Ecto neural progenitor cell (in vitro differentiated cells): ENCODE data around the gene CALCB.

ENCODE experiments used
- DNase-seq: peaks from one replicate; pipeline ENCODE4 v3.0.0-alpha.2; 2018; ENCODE audit warnings: low spot score

The CALCB gene

GRCh38 chr11:15074206-15075161 lies 1.1 kb downstream of the CALCB start:
- peak; percentile 94 for DNase-seq

DNA sequence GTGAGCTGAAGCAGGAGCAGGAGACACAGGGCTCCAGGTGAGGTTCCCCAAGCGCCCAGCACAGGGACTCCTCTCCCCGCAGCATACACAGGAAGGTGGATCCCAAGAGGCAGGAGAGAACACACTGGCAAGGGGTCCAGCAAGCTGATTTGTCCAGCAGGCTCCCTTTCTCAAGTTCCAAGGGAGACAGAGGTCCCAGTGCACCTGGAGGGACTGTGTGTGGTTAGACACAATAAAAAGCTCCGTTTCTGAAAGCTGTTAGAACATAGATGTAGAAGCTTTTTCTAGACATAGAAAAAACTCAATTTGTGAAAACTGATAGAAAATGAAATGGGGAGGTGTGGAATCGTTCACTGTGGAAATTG lies 1.8 kb downstream of the CALCB start:
- DNase-seq: no peak

DNA sequence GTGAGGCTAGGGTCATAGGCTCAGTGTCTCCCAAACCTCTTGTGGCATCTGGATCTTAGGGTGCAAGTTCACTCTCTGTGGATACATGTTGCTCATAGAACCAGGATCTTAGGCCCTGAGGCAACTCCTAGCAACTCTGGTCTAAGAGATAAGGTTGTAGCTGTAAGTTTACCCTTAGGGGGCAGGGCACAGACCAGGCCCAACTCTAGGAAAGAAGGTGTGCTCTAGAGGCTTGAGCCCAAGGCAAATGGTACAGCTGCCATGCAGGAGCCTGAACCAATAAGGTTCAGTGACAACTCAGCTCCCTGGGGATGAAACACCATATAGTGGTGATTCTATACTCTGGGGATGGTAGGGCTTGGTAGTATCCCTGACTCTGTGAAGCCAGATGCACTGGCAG lies 17.8 kb downstream of the CALCB start:
- no peak for DNase-seq

DNA sequence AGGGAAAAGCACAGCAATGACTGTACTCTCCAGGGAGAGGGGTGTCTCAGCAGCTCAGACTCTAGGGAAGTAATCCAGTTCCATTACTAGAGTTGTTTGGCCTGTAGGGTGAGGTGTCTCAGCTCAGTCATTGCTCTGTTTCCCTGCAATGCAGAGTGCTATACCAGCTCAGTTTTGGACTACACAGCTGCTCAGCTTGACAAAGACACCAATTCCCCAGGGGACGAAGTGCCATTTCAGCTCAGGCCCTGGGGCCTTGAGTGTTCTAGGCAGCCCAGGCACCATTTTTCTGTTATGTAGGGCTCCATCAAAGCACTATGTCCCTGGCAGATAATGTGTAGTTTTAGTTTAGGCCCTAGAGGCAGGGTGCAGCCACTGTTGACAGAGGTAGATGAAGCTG lies 18.2 kb downstream of the CALCB start:
- DNase-seq: no peak

DNA sequence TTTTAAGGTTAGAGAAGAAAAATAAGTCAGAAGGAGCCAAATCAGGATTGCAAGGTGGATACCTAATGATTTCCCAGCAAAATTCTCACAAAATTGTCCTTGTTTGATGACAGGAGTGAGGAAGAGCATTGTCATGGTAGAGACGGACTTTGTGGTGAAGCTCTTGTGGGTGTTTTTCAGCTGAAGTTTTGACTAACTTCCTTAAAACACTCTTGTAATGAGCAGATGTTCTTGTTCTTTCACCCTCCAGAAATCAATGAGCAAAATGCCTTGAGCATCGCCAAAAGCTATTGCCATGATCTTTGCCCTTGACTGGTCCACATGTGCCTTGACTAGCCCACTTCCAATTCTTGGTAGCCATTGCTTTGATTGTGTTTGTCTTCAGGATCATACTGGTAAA lies 20.0 kb downstream of the CALCB start:
- no peak for DNase-seq

GRCh38 chr11:15095736-15096228 lies 22.4 kb downstream of the CALCB start:
- DNase-seq: no peak

- DNase-seq: no peak
Measured at GRCh38 chr11:15097411-15097810, 24.0 kb downstream of the CALCB start.

DNA sequence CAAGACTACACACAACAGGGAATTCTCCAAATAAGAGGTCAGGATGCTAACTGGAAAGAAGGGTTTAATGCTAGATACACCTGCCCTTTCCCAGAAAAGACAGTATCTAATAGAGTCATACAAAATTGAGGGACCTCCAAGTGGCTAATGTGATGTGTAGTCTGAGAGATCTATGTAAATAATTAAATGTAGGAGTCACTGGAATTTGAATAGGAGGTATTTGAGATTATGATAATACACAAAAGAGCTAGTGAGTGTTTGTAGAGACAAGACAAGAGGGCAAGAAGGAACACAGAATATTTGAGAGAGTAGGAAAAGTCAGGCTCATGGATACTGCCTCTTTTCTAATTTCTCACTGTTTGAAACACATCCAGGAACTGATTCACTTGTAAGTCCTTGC lies 25.9 kb downstream of the CALCB start:
- DNase-seq: no peak

DNA sequence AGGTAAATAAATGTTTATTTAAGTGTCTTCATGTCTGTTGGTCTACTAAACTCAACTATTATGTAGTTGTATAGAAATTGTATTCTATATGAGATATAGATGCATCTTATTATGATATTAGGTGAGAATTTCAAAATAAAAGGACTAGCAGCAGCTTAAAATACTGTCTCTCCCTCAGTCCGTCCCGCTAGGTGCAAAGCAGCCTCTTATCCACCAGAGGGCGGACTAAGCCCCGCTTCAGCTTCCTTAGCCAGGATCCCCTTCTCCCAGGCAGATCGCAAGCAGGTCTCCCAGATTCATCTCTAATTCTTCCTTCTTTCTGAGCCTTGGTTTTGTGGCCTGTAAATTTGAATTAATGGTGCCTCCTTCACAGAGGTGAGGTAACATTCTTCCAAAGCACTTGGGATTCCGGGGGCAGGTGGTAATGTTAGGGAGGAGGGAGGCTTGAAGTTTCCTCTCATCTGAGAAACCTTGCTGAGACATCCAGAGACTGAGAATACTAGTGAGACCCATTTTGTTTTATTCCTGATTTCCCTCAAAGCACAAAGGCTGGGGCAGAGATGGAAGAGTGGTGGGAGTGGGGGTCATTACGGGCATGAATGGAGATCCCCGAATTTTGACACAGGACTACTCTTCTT lies 27.8 kb downstream of the CALCB start:
- DNase-seq: peak; percentile 74

- DNase-seq: no peak
Measured at GRCh38 chr11:15104166-15104565, 30.8 kb downstream of the CALCB start.

DNA sequence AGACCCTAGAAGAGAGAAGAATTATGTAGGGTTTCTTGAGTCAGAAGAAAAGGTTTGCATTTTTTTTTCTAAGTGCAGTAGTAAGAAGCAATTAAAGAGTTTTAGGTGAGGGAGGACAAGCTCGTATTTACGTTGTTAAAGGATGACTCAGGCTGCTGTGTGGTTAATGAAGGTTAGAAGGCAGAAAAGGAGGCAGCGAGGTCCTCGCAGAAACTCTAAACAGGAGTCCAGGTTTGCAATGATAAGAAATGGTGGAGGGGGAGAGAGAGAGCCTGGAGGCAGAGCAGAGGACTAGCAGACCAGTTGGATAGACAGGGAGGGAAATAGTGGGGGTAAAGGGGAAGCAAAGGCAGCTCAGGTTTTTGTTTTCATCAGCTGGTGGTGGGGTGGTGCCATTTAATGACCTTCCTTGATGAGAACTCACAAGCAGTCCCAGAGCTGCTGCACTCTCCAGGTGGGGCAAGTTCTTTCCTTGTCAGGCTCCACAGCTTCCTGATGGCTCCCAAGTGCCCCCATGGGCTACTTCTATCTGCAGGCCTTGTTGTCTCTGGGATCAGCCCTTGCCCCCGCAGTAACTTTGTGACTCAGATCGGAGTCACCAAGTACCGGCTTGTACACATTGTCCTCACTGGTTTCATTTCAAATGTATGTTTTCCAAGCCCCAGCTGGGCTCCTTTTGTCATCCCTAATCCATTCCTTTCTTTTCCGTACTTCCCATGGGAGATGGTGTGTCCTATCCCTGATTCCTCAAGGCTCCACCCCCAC lies 33.0 kb downstream of the CALCB start:
- no peak for DNase-seq

- no peak for DNase-seq
Measured at GRCh38 chr11:15107730-15108515, 34.5 kb downstream of the CALCB start.

- DNase-seq: no peak
Measured at GRCh38 chr11:15108592-15109130, 35.3 kb downstream of the CALCB start.

DNA sequence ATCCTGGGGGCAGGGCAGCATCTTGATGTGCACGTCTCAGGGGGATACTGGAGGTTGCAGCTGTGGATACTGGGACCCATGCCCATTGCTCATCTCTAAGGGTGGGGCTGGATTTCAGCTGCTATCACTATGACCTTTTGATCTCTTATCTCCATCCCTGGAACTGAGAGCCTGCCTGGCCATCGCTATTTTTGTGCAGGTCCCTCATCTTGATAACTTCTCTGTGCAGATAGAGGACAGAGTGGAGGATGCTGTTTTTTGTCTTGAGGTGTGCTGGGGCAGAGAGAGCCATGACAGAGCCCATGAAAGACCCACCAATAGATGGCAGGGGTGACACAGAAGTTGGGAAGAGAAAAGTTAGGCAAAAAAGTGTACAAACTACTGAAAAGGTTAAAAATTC lies 36.2 kb downstream of the CALCB start:
- DNase-seq: no peak

GRCh38 chr11:15111215-15111614 lies 37.8 kb downstream of the CALCB start:
- no peak for DNase-seq

DNA sequence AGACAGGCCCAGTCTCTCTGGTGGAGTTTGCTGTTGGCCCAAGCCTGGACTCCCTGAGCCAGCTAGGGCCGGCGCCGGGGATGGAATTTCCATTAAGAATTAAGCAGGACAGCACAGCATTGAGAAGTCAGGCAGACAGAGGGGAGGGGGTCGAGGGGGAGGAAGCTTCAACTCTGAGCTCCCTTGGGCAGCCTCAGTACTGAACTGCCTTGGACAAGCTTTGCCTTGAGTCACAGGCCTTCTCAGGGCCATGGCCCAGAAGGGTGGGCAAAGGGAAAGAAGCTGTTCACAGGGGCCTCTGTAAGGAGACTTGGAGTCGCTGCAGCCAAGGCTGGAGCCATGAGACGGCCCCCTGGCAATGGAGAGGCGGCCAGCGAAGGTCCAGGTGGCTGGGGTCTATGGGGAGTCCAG lies 38.7 kb downstream of the CALCB start:
- no peak for DNase-seq

GRCh38 chr11:15113381-15113780 lies 40.0 kb downstream of the CALCB start:
- DNase-seq: no peak

- peak; percentile 71 for DNase-seq
Measured at GRCh38 chr11:15114501-15115475, 41.4 kb downstream of the CALCB start, which contains the start of gene INSC. TSS of gene INSC (plus strand) at chr11:15114923. CDS start at chr11:15149175, 34,252 bp downstream.

DNA sequence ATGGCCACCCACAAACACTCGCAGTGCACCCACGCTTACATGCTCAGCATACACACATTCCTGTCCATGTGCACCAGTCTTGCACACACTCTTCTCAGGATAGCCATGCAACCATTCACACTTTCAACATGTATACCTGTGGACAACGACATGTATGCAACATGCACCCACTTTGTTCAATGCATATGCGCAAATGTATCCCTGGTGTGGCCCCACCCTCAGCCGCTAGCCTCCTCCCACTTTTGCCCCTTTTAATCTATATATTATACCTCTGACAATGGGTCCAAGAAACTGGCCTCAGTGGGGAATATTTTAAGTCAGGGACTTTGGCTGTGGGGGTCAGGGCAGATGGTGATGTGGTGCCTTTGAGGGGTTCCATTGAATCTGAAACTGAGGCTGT lies 42.3 kb downstream of the CALCB start:
- DNase-seq: no peak

DNA sequence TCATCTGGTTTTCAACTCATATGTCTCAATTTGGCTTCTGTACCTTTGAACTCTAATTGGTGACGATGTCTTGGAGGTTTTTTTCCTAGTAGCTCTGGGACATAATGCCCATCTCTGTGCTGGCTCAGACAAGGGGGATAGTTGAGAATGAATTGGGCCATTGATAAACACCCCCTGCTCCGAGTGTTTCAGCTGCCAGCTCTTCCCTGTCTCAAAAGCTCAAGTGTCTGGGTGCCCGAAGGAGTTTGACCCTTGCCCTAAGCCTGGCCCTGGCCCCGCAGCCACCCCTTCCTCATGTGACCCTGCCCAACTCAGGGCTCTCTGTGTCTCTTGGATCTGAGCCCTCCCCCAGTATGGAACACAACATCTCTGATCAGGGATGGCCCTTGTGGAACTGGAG lies 44.4 kb downstream of the CALCB start:
- DNase-seq: peak; percentile 60
